Body of pancreas (tissue), 4 donors: ENCODE results near the gene ACER2.

ENCODE experiments used
- CTCF ChIP-seq, 7 experiments: fragments of 450-650 bp in 4 of 7; fragments of 200-600 bp in 3 of 7; sonication (generic) in 3 of 7; IDR thresholded peaks; one replicate each; pipeline ENCODE4 v1.5.1; 2016 to 2019; ENCODE audit warnings: antibody characterized with exemption in 7 of 7
- POLR2A ChIP-seq, 3 donors: fragments of 450-650 bp; IDR thresholded peaks; one replicate each; pipeline ENCODE4 v1.6.1; 2016; ENCODE audit warnings: antibody characterized with exemption in 3 of 3, mild to moderate bottlenecking in 2 of 3

GRCh38 chr9:19486803-19487202, 78.0 kb downstream of the ACER2 start:
- no peak for TF ChIP-seq POLR2A (IDR thresholded peaks at IDR 0.05)
- TF ChIP-seq CTCF (IDR thresholded peaks at IDR 0.05), result no peak
